ENCODE data around the gene SLC44A5. TPM values are rescaled to one million over a fixed set of nuclear protein-coding genes. Genes with fewer than 3 reads are reported as not detected.

SLC44A5 gene
- total RNA-seq, 1 donor from 2014 or later, result 0.20 TPM

DNA sequence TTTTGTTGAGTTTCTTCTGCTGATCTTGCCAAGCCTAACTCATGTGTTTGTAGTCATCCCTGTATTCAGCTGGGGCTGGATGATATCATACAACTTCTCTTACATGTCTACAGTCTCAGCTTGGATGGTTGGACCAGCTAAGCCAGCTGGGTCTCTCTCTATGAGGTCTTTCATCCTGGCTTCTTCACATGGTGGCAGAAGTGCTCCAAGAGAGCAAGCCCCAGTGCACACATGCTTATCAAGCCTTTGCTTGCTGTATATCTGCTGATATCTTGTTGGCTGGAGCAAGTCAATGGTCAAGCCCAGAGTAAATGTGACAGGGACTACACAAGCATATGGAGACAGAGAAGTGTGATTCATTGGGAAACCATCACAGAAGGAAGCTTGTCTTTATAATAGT lies 29.2 kb upstream of the SLC44A5 start:
- no peak for TF ChIP-seq CTCF (IDR thresholded peaks at IDR 0.05)
- H3K4me3 Mint-ChIP-seq (ENCODE audit: unreplicated experiment), result no peak overlapping the region
- H3K27ac Mint-ChIP-seq (ENCODE audit: unreplicated experiment), result no peak overlapping the region
- peaks cover 5% of the 10 kb centered on the region for H3K27me3 Mint-ChIP-seq (ENCODE audit: low read depth)
- H3K9me3 Mint-ChIP-seq (ENCODE audit: low read depth), result no peaks in the 10 kb centered on the region
- no peak for DNase-seq (ENCODE audit: low spot score)
- no peaks in the 10 kb centered on the region for H3K36me3 Mint-ChIP-seq (ENCODE audit: low read depth)
- H3K4me1 Mint-ChIP-seq (ENCODE audit: low read depth), result no peaks in the 10 kb centered on the region

- Mint-ChIP-seq H3K4me1 (ENCODE audit: low read depth) (no peaks in the 10 kb centered on the region), H3K9me3 (ENCODE audit: low read depth) (no peaks in the 10 kb centered on the region), H3K36me3 (ENCODE audit: low read depth) (no peaks in the 10 kb centered on the region), H3K27me3 (ENCODE audit: low read depth) (peaks cover 26% of the 10 kb centered on the region), H3K4me3 (ENCODE audit: unreplicated experiment) (no peak overlapping the region), H3K27ac (ENCODE audit: unreplicated experiment) (no peak overlapping the region)
- no peak for DNase-seq (ENCODE audit: low spot score)
- peak; percentile 86 for TF ChIP-seq CTCF (IDR thresholded peaks at IDR 0.05)
Measured at GRCh38 chr1:75632350-75632949, 21.5 kb upstream of the SLC44A5 start.

- H3K4me3 Mint-ChIP-seq (ENCODE audit: unreplicated experiment), result no peak overlapping the region
- TF ChIP-seq CTCF (IDR thresholded peaks at IDR 0.05), result no peak
- peaks cover 34% of the 10 kb centered on the region for H3K27me3 Mint-ChIP-seq (ENCODE audit: low read depth)
- H3K27ac Mint-ChIP-seq (ENCODE audit: unreplicated experiment), result no peak overlapping the region
- no peaks in the 10 kb centered on the region for H3K36me3 Mint-ChIP-seq (ENCODE audit: low read depth)
- no peak for DNase-seq (ENCODE audit: low spot score)
- H3K4me1 Mint-ChIP-seq (ENCODE audit: low read depth), result no peaks in the 10 kb centered on the region
- H3K9me3 Mint-ChIP-seq (ENCODE audit: low read depth), result no peaks in the 10 kb centered on the region
Measured at GRCh38 chr1:75630998-75631397, 20.1 kb upstream of the SLC44A5 start.

- Mint-ChIP-seq H3K4me3 (ENCODE audit: unreplicated experiment) (no peak overlapping the region), H3K27me3 (ENCODE audit: low read depth) (peaks cover 37% of the 10 kb centered on the region), H3K4me1 (ENCODE audit: low read depth) (no peaks in the 10 kb centered on the region), H3K36me3 (ENCODE audit: low read depth) (no peaks in the 10 kb centered on the region), H3K27ac (ENCODE audit: unreplicated experiment) (no peak overlapping the region), H3K9me3 (ENCODE audit: low read depth) (no peaks in the 10 kb centered on the region)
- TF ChIP-seq CTCF (IDR thresholded peaks at IDR 0.05), result no peak
- DNase-seq (ENCODE audit: low spot score), result no peak
Measured at GRCh38 chr1:75630004-75630594, 19.2 kb upstream of the SLC44A5 start.

- no peak for TF ChIP-seq CTCF (IDR thresholded peaks at IDR 0.05)
- no peaks in the 10 kb centered on the region for H3K9me3 Mint-ChIP-seq (ENCODE audit: low read depth)
- peaks cover 55% of the 10 kb centered on the region for H3K27me3 Mint-ChIP-seq (ENCODE audit: low read depth)
- H3K4me1 Mint-ChIP-seq (ENCODE audit: low read depth), result no peaks in the 10 kb centered on the region
- no peak for DNase-seq (ENCODE audit: low spot score)
- H3K27ac Mint-ChIP-seq (ENCODE audit: unreplicated experiment), result no peak overlapping the region
- H3K4me3 Mint-ChIP-seq (ENCODE audit: unreplicated experiment), result no peak overlapping the region
- no peaks in the 10 kb centered on the region for H3K36me3 Mint-ChIP-seq (ENCODE audit: low read depth)
Measured at GRCh38 chr1:75625795-75626194, 14.9 kb upstream of the SLC44A5 start.

Measured in chondrocyte (in vitro differentiated cells).